Hypothalamus (tissue), 51 donors: ENCODE measurements around the gene SPATA2.
"Not testable (repeated sequence)": the region's sequence is repeated elsewhere in the genome, so short reads cannot be mapped to it uniquely, and the experiment has no call there.

Experiments
- DNase-seq, 51 donors: peaks; one replicate each; lab custom pipeline; 2025; lab: John Stamatoyannopoulos, UW

Gene SPATA2

DNA sequence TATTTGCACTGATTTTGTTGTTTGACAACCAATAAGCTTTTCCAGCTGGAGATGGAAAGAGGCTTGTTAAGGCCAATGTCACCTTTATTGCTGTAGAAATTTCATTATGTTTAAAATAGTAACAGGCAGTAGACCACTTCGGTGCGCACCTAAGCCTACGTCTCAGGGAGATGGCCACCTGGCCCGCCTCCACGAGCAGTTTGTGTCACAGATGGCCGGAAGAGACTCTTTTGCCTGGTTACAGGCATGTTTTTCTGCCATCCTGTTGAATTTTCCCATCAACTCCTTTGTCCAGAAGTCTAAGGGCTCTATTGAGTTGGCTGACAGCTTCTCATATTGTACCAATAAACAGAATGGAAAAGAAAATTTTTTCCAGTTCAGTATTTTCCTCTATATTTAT, 51.7 kb downstream of the SPATA2 start:
- DNase-seq, result no peak

DNA sequence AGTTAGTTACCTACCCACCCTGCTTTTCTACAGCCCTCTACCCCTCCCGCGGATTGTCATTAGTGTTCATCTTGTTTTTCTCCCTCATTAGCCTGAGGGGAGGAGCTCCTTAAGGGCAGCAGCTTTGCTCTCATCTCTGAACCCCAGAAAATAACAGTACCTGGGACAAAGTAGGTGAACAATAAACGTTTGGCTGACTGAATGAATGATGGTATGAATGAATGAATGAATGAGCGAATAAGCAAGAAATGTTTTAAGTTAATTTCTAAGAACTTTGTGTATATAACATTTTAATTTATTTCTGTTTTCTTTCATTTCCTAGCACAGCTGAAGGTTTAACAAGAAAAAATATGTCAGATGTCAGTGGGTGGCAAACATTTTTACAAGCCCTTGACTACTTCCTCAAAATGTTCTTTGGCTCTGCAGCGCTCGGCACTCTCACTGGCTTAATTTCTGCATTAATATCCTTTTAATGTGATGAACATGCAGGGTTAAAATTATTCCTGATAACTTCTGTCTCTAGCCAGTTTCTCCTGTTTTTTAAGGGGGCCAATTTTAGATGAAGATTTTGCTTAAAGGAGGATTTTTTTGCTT, 52.6 kb downstream of the SPATA2 start:
- no peak for DNase-seq

DNA sequence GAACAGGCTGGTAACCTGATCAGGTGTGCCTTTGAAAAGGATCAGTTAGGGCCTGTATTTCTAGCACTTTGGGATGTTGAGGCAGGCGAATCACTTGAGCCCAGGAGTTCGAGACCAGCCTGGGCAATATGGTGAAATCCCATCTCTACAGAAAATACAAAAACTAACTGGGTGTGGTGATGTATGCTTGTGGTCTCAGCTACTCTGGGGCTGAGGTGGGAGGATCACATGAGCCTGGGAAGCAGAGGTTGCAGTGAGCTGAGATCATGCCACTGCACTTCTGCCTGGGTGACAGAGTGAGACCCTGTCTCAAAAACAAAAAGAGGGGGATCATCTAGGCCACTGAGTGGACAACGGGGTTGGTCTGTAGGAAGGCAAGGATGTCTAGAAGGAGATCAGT, 54.1 kb downstream of the SPATA2 start:
- not testable (repeated sequence) for DNase-seq

DNA sequence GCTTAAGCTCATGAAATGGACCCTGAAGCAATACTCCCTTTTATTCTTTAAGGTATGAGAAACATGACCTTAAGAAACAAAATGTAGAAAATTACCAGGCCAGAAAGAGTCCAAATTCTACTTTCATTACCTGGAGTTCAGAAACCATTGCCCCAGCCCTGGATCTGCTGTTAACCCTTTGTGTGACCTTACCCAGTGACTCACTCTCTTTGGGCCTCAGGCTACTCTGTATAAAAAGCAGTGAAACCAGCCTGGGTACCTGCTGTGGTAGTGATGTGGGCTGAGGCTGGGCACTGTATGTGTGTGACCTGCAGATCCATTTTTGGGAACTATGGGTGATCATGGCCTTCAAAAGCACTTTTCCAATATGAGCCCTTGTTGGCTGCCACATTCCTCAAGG, 55.5 kb downstream of the SPATA2 start:
- DNase-seq, result no peak

DNA sequence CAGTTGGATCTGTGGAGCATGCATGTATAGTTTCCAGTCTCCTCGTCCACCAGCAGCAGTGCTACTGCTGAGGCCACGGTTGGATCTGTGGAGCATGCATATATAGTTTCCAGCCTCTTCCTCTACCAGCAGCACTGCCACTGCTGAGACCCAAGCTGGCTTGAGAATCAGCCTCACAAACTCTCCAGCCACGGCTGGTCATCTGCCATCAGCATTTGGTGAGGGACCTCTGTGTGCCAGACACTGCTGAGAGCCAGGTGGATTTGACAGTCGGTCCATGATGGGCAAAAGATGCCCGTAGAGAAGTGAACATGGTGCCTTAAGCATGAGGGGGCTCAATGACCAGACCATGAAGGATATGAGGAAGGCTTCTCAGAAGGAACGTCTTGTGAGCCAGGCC, 56.3 kb downstream of the SPATA2 start:
- DNase-seq, result no peak

DNA sequence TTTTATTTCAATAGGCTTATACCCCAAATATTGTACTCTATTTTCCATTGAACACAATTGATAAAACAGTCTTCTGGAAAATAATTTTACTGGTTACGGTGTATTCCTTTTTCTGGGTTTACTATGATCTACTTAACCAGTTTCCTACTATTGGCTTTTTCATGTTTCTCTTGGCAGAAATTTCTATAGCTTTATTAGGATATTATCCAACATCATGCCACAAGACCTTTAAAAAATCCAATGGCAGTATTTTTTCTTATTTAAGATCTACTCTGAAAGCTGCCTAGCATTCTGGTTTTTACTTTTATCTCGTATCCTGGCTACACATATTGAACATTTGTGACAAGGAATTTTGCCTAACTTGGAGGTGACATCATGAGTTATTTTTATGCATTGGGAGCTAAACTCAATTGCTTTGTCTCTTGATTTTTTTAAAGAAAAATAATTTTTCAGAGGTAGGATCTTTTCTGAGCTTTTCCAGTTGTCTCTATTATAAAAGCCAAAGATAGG, 57.2 kb downstream of the SPATA2 start:
- DNase-seq, result no peak

DNA sequence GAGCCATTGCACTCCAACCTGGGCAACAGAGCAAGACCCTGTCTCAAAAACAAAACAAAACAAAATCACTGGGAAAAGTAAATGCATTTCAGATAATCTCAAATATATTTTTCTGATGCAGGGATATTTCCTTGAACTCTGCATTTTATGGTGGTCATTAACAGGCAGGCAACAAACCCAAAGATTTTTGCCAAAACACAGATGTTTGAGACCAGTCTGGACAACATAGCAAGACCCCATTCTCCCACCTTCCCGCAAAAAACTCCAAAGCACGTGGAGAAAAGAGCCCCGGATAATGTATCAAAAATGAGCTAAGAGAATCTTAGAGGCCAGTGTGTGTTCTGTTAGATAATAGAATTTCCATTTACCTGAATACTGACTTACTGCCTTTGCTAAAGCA, 58.4 kb downstream of the SPATA2 start:
- no peak for DNase-seq

DNA sequence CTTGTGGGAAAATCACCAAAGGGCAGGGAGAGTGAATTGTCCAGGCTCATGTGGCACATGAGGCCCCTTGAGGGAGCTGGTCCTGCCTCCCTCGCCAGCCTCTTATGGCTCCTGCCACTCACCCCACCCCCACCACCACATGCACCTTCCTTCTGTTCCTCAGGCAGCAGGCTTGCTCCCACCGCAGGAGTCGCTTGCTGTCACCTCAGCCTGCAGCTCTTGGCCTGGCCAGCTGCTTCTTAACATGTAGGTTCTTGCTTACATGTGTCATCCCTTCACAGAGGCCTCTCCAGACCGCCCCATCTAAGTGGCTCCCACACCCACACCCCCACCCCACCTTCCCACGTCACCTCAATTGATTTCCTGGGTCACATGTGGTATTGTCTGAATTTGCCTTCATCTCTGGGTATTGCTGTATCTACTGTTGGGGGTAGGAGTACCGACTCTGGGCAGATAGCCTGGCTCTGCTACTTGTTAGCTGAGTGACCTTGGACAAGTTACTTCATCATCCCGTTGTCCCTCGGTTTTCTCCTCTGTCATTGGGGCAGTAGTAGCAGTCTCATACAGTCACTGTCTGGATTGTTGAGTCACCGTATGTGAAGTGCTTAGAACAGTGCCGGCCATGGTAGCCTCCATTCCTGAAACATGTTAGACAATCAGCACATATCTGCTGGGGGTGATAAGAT, 61.0 kb downstream of the SPATA2 start:
- no peak for DNase-seq

DNA sequence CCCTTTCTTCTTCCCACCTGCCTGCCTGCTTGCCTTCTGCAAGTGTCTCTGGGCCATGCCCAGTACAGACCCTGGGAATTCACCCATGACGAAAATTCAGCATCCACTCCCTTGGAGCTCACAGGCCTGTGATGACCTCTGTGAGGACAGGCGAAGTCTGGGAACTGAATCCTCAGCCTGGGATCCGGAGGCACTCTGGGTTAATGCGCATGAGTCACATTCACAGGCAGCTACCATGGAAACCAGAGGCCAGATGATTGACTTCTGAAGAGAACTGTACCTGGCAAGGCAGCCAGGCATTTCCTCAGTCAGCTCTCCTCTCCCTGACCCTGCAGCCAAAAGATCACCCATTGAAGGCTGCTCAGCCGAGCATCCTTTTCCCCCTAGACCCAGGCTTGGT, 61.7 kb downstream of the SPATA2 start:
- DNase-seq, result peak in 20 of 51 donors; percentile 6 to 70 (median 25)
